ENCODE measurements around the gene SETD1A. TPM values are rescaled to one million over a fixed set of nuclear protein-coding genes. Genes with fewer than 3 reads are reported as not detected.

SETD1A gene
- total RNA-seq, 1 donor from 2014 or later: 3.2 TPM

DNA sequence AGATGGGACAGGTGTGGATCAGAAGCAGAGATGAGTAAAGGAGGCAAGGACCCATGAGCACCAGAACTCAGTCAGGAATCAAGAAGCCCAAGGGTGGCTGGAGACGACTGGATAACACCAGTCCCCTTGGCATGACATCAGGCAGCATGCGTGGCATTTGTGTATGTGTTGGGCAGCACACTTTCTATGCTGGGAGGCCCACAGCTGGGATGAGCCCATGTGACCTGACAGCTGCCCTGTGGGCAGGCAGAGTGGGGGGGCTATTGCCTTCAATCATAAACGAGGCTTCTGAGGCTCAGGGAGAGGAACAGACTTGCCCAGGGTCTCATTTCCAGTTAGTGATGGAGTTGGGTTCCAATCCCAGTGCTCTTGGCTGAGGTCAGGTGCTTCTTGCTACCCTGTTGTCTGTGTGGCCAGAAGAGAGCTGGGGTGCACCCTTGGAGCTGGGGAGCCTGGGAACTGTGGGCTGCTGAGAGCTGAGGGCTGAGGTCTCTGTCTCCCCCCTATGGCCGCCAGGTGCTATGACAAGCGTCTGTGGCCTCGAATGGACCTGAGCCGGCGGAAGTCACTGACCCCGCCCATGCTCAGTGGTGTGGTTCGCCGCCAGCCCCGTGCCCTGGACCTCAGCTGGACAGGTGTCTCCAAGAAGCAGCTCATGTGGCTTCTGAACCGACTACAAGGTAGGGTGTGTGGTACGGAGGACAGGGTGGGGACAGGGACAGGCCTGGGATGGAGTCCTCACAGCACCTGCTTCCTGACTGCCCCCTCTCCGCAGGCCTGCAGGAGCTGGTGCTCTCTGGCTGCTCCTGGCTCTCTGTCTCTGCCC, 15.7 kb upstream of the SETD1A start:
- TF ChIP-seq, protein P1, sequence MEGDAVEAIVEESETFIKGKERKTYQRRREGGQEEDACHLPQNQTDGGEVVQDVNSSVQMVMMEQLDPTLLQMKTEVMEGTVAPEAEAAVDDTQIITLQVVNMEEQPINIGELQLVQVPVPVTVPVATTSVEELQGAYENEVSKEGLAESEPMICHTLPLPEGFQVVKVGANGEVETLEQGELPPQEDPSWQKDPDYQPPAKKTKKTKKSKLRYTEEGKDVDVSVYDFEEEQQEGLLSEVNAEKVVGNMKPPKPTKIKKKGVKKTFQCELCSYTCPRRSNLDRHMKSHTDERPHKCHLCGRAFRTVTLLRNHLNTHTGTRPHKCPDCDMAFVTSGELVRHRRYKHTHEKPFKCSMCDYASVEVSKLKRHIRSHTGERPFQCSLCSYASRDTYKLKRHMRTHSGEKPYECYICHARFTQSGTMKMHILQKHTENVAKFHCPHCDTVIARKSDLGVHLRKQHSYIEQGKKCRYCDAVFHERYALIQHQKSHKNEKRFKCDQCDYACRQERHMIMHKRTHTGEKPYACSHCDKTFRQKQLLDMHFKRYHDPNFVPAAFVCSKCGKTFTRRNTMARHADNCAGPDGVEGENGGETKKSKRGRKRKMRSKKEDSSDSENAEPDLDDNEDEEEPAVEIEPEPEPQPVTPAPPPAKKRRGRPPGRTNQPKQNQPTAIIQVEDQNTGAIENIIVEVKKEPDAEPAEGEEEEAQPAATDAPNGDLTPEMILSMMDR (IDR thresholded peaks at IDR 0.05): peak; percentile 76
- no peak for TF ChIP-seq EZH2phosphoT487 (IDR thresholded peaks at IDR 0.05)
- Histone ChIP-seq H4K20me1 (ENCODE audit: low read depth) (peaks cover 20% of the 10 kb centered on the region), H2AFZ (replicated peaks) (no peak overlapping the region), H3K27ac (peak overlapping the region; percentile 46), H3K36me3 (peaks cover 9% of the 10 kb centered on the region), H3K4me1 (no peaks in the 10 kb centered on the region), H3K27me3 (no peaks in the 10 kb centered on the region), H3K4me3 (no peak overlapping the region), H3F3A (ENCODE audit: low read depth) (peaks cover 39% of the 10 kb centered on the region), H3K4me2 (no peak overlapping the region), H3K79me2 (ENCODE audit: low read depth) (peaks cover 12% of the 10 kb centered on the region), H3K9ac (no peak overlapping the region), H3K9me3 (ENCODE audit: low read depth) (no peaks in the 10 kb centered on the region)
- H3K4me1 Mint-ChIP-seq: peaks cover 25% of the 10 kb centered on the region
- H3K36me3 Mint-ChIP-seq: peaks cover 32% of the 10 kb centered on the region
- peaks cover 2% of the 10 kb centered on the region for H3K27me3 Mint-ChIP-seq (ENCODE audit: insufficient read depth, low read depth)
- DNase-seq (ENCODE audit: low spot score): peak; percentile 83
- H3K27ac Mint-ChIP-seq: peak overlapping the region; percentile 37
- H3K9me3 Mint-ChIP-seq: no peaks in the 10 kb centered on the region
- peak overlapping the region; percentile 11 for H3K4me3 Mint-ChIP-seq

DNA sequence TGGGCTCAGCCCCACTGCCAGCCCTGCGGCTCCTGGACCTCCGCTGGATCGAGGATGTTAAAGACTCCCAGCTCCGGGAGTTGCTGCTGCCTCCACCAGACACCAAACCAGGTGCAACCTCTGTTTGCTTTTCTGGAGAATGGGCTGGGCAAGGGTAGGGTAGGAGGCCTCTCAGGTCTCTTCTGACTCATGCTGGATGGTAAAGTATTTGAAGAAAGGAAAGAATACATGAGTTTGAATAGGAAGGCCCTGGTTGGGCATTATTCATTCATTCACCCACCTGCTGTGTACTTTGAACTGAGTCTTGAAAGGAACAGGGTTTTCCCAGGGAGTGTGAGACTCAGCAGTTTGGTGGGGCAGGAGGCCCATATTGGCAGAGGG, 15.1 kb upstream of the SETD1A start:
- H4K20me1 ChIP-seq (ENCODE audit: low read depth): peaks cover 20% of the 10 kb centered on the region
- no peak overlapping the region for H2AFZ ChIP-seq (replicated peaks)
- no peak for DNase-seq (ENCODE audit: low spot score)
- H3K36me3 Mint-ChIP-seq: peaks cover 28% of the 10 kb centered on the region
- H3K27me3 Mint-ChIP-seq (ENCODE audit: insufficient read depth, low read depth): peaks cover 2% of the 10 kb centered on the region
- no peak overlapping the region for H3K4me2 ChIP-seq
- no peaks in the 10 kb centered on the region for H3K27me3 ChIP-seq
- no peak overlapping the region for H3K4me3 ChIP-seq
- H3K9me3 ChIP-seq (ENCODE audit: low read depth): no peaks in the 10 kb centered on the region
- H3K4me1 Mint-ChIP-seq: peaks cover 28% of the 10 kb centered on the region
- H3K9me3 Mint-ChIP-seq: no peaks in the 10 kb centered on the region
- peaks cover 12% of the 10 kb centered on the region for H3K79me2 ChIP-seq (ENCODE audit: low read depth)
- H3K27ac Mint-ChIP-seq: no peak overlapping the region
- H3K4me3 Mint-ChIP-seq: no peak overlapping the region
- peaks cover 5% of the 10 kb centered on the region for H3K4me1 ChIP-seq
- no peak overlapping the region for H3K9ac ChIP-seq
- H3F3A ChIP-seq (ENCODE audit: low read depth): peaks cover 42% of the 10 kb centered on the region
- no peak overlapping the region for H3K27ac ChIP-seq
- TF ChIP-seq EZH2phosphoT487 (IDR thresholded peaks at IDR 0.05) (no peak), EZH2 (IDR thresholded peaks at IDR 0.05) (no peak)
- TF ChIP-seq, protein P1 (IDR thresholded peaks at IDR 0.05): no peak
- H3K36me3 ChIP-seq: peaks cover 9% of the 10 kb centered on the region

DNA sequence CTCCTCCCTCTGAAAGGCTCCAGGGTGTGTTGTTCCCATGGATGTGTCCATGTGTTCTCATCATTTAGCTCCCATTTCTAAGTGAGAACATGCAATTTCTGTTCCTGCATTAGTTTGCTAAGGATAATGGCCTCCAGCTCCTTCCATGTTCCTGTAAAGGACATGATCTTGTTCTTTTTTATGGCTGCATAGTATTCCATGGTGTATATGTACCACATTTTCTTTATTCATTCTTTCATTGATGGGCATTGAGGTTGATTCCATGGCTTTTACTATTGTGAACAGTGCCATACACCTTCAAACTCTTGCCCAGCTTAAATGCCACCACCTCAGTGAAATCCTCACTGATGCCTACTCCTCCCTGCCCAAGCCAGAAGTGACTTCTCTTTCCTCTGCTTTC, 13.2 kb upstream of the SETD1A start:
- Mint-ChIP-seq H3K36me3 (peaks cover 25% of the 10 kb centered on the region), H3K4me1 (peaks cover 28% of the 10 kb centered on the region), H3K4me3 (no peak overlapping the region), H3K9me3 (no peaks in the 10 kb centered on the region), H3K27me3 (ENCODE audit: insufficient read depth, low read depth) (peaks cover 6% of the 10 kb centered on the region), H3K27ac (no peak overlapping the region)
- Histone ChIP-seq H3K27ac (no peak overlapping the region), H3K4me2 (no peak overlapping the region), H3K36me3 (peaks cover 9% of the 10 kb centered on the region), H3K27me3 (no peaks in the 10 kb centered on the region), H3K79me2 (ENCODE audit: low read depth) (peaks cover 15% of the 10 kb centered on the region), H2AFZ (replicated peaks) (no peak overlapping the region), H4K20me1 (ENCODE audit: low read depth) (peaks cover 20% of the 10 kb centered on the region), H3K4me1 (peaks cover 10% of the 10 kb centered on the region), H3K9ac (no peak overlapping the region), H3F3A (ENCODE audit: low read depth) (peaks cover 42% of the 10 kb centered on the region), H3K4me3 (no peak overlapping the region), H3K9me3 (ENCODE audit: low read depth) (no peaks in the 10 kb centered on the region)
- TF ChIP-seq, protein P1 (IDR thresholded peaks at IDR 0.05): no peak
- TF ChIP-seq EZH2phosphoT487 (IDR thresholded peaks at IDR 0.05) (no peak), EZH2 (IDR thresholded peaks at IDR 0.05) (no peak)
- DNase-seq (ENCODE audit: low spot score): no peak
